HepG2 (cell line): ENCODE results near the gene FOXR1. TPM values are rescaled to one million over a fixed set of nuclear protein-coding genes. Genes with fewer than 3 reads are reported as not detected.

Source experiments
- EEA1 ChIP-seq: sonication (generic); formaldehyde crosslinking; IDR thresholded peaks from 2 replicates; pipeline ENCODE4 v1.5.1; 2020; ENCODE audit warnings: mild to moderate bottlenecking, missing genetic modification reagents, borderline replicate concordance
- HMGXB3 ChIP-seq: sonication (generic); formaldehyde crosslinking; IDR thresholded peaks from 2 replicates; pipeline ENCODE4 v1.4.0; 2020; ENCODE audit warnings: missing genetic modification reagents, borderline replicate concordance
- HOXA3 ChIP-seq: sonication (generic); formaldehyde crosslinking; IDR thresholded peaks from 2 replicates; pipeline ENCODE4 v1.5.0; 2020; ENCODE audit warnings: missing genetic modification reagents
- KLF6 ChIP-seq: IDR thresholded peaks from 2 replicates; pipeline ENCODE4 v1.8.0; 2016; ENCODE audit warnings: missing biosample characterization, missing genetic modification reagents
- PAX8 ChIP-seq: sonication (generic); formaldehyde crosslinking; IDR thresholded peaks from 2 replicates; pipeline ENCODE4 v1.8.0; 2022; ENCODE audit warnings: mild to moderate bottlenecking, missing genetic modification reagents, borderline replicate concordance
- PRDM4 ChIP-seq: sonication (generic); formaldehyde crosslinking; IDR thresholded peaks from 2 replicates; pipeline ENCODE4 v1.9.0; 2021; ENCODE audit warnings: missing genetic modification reagents, borderline replicate concordance
- PRMT3 ChIP-seq: sonication (generic); formaldehyde crosslinking; IDR thresholded peaks from 2 replicates; pipeline ENCODE4 v1.8.1; 2022; ENCODE audit warnings: low read depth, mild to moderate bottlenecking, moderate library complexity, missing genetic modification reagents, borderline replicate concordance
- SKI ChIP-seq: fragments of 450-650 bp; IDR thresholded peaks from one replicate; pipeline ENCODE4 v1.6.1; 2018; ENCODE audit warnings: mild to moderate bottlenecking; ENCODE audit not compliant: partially characterized antibody
- U2AF2 ChIP-seq: fragments of 200-400 bp; formaldehyde crosslinking; IDR thresholded peaks from 2 replicates; pipeline ENCODE4 v1.6.1; 2017; ENCODE audit warnings: low read depth, mild to moderate bottlenecking, low read length
- ZBTB25 ChIP-seq: IDR thresholded peaks from 2 replicates; pipeline ENCODE4 v1.6.1; 2018; ENCODE audit warnings: missing genetic modification reagents
- ZNF431 ChIP-seq: sonication (generic); formaldehyde crosslinking; IDR thresholded peaks from 2 replicates; pipeline ENCODE4 v1.9.0; 2022; ENCODE audit warnings: missing genetic modification reagents, low read depth, mild to moderate bottlenecking, borderline replicate concordance
- polyA plus RNA-seq, 8 experiments: library from polyadenylated mRNA; depleted of rRNA in 3 of 8; stranded (reverse) in 7 of 8; unstranded in 1 of 8; fragments of >200 nt; fragmentation: Illumina TruSeq in 4 of 8; extraction: Trizol in 4 of 8; gene quantifications; 2 replicates each; pipeline versions ENCODE4 v1.2.1 to v1.2.3, GENCODE V29; 2011 to 2016; ENCODE audit warnings: low read depth in 4 of 8, missing spikeins in 1 of 8, mixed read lengths in 1 of 8; ENCODE audit not compliant: insufficient read depth in 1 of 8
- total RNA-seq, 5 experiments: library from RNA; depleted of rRNA; stranded (reverse); fragments of >200 nt; fragmentation: Illumina TruSeq; extraction: Trizol; gene quantifications; 2 replicates each; pipeline ENCODE4 v1.2.3, GENCODE V29; 2016; ENCODE audit warnings: low read depth in 1 of 5
- TF ChIP-seq, protein P1 (sequence below): IDR thresholded peaks from 2 replicates; pipeline ENCODE4 v1.6.1; 2012; ENCODE audit warnings: low read length, improper control_type of control experiment

FOXR1 gene
- total and polyA plus RNA-seq, 2 of the 13 experiments (the other 11 are each of a cell fraction or from before 2014, with no cell fraction given): not detected

DNA sequence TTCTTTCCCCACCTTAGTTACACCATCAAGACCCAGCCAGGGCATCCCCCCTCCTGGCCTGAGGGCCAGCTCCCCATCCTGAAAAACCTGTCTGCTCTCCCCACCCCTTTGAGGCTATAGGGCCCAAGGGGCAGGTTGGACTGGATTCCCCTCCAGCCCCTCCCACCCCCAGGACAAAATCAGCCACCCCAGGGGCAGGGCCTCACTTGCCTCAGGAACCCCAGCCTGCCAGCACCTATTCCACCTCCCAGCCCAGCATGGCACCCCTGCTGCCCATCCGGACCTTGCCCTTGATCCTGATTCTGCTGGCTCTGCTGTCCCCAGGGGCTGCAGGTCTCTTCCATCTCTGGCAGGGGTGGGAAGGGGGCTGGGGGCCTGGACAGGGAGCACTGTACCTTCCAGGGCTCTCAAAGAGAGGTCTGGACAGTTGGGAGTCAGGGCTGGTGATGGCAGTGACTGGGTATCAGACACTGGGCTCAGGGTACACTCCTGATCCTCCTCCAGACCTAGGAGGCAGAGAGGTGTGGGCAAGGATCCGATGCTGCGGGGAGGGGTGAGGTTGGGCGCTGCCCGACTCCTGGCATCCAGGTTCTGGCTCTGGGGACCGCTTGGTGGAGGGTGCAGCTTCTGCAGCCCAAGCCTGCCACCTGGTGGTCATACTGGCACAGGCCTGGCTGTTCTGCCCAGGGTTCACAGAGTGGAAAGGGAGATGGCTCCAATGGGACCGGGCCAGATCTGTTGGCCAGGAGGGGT lies 15.3 kb upstream of the FOXR1 start, which contains the start of gene UPK2 (continued):
- TF ChIP-seq ZBTB25: peak; percentile 52; the same call in 1 of the 2 replicates
- no peak for TF ChIP-seq SKI
- no peak for TF ChIP-seq PRMT3
- no peak for TF ChIP-seq PAX8 (CRISPR knock-in tag)
- no peak for TF ChIP-seq HMGXB3 (CRISPR knock-in tag)
- TF ChIP-seq KLF6 (CRISPR knock-in tag): no peak
- TF ChIP-seq, protein P1, sequence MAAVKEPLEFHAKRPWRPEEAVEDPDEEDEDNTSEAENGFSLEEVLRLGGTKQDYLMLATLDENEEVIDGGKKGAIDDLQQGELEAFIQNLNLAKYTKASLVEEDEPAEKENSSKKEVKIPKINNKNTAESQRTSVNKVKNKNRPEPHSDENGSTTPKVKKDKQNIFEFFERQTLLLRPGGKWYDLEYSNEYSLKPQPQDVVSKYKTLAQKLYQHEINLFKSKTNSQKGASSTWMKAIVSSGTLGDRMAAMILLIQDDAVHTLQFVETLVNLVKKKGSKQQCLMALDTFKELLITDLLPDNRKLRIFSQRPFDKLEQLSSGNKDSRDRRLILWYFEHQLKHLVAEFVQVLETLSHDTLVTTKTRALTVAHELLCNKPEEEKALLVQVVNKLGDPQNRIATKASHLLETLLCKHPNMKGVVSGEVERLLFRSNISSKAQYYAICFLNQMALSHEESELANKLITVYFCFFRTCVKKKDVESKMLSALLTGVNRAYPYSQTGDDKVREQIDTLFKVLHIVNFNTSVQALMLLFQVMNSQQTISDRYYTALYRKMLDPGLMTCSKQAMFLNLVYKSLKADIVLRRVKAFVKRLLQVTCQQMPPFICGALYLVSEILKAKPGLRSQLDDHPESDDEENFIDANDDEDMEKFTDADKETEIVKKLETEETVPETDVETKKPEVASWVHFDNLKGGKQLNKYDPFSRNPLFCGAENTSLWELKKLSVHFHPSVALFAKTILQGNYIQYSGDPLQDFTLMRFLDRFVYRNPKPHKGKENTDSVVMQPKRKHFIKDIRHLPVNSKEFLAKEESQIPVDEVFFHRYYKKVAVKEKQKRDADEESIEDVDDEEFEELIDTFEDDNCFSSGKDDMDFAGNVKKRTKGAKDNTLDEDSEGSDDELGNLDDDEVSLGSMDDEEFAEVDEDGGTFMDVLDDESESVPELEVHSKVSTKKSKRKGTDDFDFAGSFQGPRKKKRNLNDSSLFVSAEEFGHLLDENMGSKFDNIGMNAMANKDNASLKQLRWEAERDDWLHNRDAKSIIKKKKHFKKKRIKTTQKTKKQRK: no peak
- TF ChIP-seq PRDM4: no peak
- TF ChIP-seq ZNF431: no peak
- no peak for TF ChIP-seq U2AF2
- no peak for TF ChIP-seq EEA1 (CRISPR knock-in tag)
- peak; percentile 26; the same call in 1 of the 2 replicates for TF ChIP-seq HOXA3 (CRISPR knock-in tag)
